C4-2B (cell line): ENCODE results near the gene TGFBI.

Experiments
- H3K27ac ChIP-seq: fragments of 450-650 bp; 2 replicates; pipeline ENCODE4 v1.5.1; 2017
- CTCF ChIP-seq: fragments of 450-650 bp; conservative IDR thresholded peaks from 2 replicates; pipeline ENCODE4 v1.5.1; 2017; ENCODE audit warnings: mild to moderate bottlenecking
- ZFX ChIP-seq: fragments of 450-650 bp; IDR thresholded peaks from 2 replicates; pipeline ENCODE4 v1.6.1; 2017

TGFBI gene

GRCh38 chr5:135988546-135988945 is 40.2 kb upstream of the TGFBI start:
- TF ChIP-seq CTCF (no peak), ZFX (no peak)
- H3K27ac ChIP-seq: no peak overlapping the region

GRCh38 chr5:135989686-135990085 is 39.1 kb upstream of the TGFBI start:
- TF ChIP-seq ZFX (no peak), CTCF (peak; percentile 16; the same call in 1 of the 2 replicates)
- no peak overlapping the region for H3K27ac ChIP-seq

GRCh38 chr5:135990528-135991255 is 38.1 kb upstream of the TGFBI start:
- no peak for TF ChIP-seq CTCF
- TF ChIP-seq ZFX: no peak

GRCh38 chr5:135991429-135991828 is 37.4 kb upstream of the TGFBI start:
- H3K27ac ChIP-seq: no peak overlapping the region
- TF ChIP-seq ZFX (no peak), CTCF (no peak)

More at GRCh38 chr5:135990528-135991255, 38.1 kb upstream of the TGFBI start:
- H3K27ac ChIP-seq: no peak overlapping the region

- H3K27ac ChIP-seq: no peak overlapping the region
- TF ChIP-seq CTCF (no peak), ZFX (no peak)
Measured at GRCh38 chr5:135993335-135993879, 35.4 kb upstream of the TGFBI start.

- no peak overlapping the region for H3K27ac ChIP-seq
- TF ChIP-seq ZFX (no peak), CTCF (no peak)
Measured at GRCh38 chr5:135993880-135994636, 34.7 kb upstream of the TGFBI start.

- no peak for TF ChIP-seq ZFX
- TF ChIP-seq CTCF: no peak
- H3K27ac ChIP-seq: no peak overlapping the region
Measured at GRCh38 chr5:135995976-135996375, 32.8 kb upstream of the TGFBI start.
